DMS53 (cell line): Measurements from ENCODE around the gene RRP7A.
"Not testable (repeated sequence)": the region's sequence is repeated elsewhere in the genome, so short reads cannot be mapped to it uniquely, and the experiment has no call there.

ENCODE experiments used
- DNase-seq: peaks from one replicate; lab custom pipeline; 2025; lab: John Stamatoyannopoulos, UW

The RRP7A gene, protein sequence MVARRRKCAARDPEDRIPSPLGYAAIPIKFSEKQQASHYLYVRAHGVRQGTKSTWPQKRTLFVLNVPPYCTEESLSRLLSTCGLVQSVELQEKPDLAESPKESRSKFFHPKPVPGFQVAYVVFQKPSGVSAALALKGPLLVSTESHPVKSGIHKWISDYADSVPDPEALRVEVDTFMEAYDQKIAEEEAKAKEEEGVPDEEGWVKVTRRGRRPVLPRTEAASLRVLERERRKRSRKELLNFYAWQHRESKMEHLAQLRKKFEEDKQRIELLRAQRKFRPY

DNA sequence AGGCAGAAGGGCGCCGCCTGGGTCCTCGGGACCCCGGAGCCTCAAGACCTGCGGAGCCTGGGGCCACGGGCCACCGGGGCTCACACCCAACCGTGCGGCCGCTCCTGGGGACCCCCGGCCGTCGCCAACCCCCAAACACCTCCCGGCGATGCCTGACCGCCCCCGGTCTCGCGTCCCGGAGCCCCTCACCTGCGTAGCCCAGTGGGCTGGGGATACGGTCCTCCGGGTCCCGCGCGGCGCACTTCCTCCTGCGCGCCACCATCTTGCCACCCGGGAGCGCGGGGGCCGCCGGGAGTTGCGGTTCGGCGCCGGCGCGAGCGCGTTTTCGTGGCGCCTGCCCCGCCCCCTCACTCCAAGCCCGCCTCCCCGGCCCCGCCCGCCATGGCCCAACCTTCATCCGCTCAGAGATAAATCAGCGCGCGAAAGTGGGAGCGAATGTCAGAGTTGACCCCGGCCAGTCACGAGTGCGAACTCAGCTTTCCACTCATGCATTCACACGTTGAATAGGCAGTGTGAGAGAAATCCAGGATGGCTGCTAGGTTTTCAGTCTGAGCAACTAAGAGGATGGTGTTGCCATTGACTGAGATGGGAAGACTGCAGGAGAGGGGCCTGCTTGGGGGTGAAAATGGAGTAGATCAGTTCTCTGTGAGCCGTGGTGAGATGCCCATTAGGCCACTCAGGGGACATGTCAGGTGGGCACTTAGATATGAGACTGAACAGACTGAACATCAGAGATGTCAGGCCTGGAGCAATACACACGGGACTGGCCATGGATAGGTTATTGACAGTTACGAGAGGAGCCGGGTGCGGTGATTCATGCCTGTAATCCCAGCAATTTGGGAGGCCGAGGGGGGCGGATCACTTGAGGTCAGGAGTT lies at the start of gene RRP7A:
Gene RRP7A (minus strand): TSS at position 272 of the 877 bp plus-strand sequence. CDS start 10 bp downstream, at position 262.
- DNase-seq = peak; percentile 79

DNA sequence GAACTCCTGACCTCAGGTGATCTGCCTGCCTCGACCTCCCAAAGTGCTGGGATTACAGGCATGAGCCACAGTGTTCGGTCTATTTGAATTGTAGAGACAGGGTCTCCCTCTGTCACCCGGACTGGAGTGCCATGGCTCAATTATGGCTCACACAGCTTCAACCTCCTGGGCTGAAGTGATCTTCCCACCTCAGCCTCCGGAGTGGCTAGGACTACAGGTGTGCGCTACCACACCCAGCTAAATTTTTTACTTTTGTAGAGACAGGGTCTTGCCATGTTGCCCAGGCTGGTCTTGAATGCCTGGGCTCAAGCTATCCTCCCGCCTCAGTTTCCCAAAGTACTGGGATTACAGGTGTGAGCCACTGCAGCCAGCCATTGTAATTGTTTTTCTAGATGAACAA lies 48.4 kb upstream of the RRP7A start:
- not testable (repeated sequence) for DNase-seq

DNA sequence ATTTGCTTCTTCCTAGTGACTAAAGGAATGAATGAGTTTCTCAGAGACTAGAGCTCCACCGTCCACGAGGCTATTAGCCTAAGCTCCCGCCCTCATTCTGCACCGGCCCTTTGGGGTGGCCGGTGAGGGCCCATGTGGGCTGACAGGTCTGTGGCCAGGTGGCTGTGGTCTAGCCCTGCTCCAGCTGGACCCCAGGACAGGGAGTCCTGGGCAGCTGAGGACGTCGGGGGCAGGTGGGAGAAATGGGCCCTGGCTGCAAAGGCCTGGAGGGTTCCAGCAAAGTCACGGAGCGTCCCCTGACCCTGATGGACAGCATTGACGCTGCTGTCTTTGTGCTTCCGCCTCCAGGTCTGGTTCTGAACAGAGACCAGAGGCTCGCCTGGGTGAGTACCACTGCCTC lies 46.4 kb upstream of the RRP7A start:
- DNase-seq = no peak

DNA sequence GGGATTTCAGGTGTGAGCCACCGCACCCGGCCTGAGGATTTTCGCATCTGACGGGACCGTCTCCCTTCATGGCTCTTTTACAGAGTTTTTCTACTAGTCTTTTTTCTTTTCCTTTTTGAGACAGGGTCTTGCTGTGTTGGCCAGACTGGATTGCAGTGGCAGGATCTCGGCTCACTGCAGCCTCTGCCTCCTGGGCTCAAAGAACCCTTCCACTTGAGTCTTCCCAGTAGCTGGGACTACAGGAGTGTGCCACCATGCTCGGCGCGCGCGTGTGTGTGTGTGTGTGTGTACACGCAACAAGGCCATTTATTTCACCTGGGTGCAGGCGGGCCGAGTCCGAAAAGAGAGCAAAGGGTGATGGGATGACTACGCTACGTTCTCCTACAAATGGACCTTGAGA lies 45.1 kb upstream of the RRP7A start:
- DNase-seq = no peak

GRCh38 chr22:42563943-42564342 lies 44.3 kb upstream of the RRP7A start:
- DNase-seq = not testable (repeated sequence)

GRCh38 chr22:42562684-42563083 lies 43.1 kb upstream of the RRP7A start:
- DNase-seq = no peak

- no peak for DNase-seq
Measured at GRCh38 chr22:42562279-42562678, 42.7 kb upstream of the RRP7A start.

- DNase-seq = no peak
Measured at GRCh38 chr22:42561856-42562255, 42.3 kb upstream of the RRP7A start.

GRCh38 chr22:42560781-42561180 lies 41.2 kb upstream of the RRP7A start:
- peak; percentile 51 for DNase-seq

GRCh38 chr22:42560381-42560780 lies 40.8 kb upstream of the RRP7A start:
- DNase-seq = no peak

GRCh38 chr22:42553475-42554361 lies 34.1 kb upstream of the RRP7A start, which contains the start of gene SERHL2:
Gene SERHL2, plus strand, starts transcription at chr22:42553956. Its CDS starts 65 bp downstream, at chr22:42554021.
- peak; percentile 85 for DNase-seq

DNA sequence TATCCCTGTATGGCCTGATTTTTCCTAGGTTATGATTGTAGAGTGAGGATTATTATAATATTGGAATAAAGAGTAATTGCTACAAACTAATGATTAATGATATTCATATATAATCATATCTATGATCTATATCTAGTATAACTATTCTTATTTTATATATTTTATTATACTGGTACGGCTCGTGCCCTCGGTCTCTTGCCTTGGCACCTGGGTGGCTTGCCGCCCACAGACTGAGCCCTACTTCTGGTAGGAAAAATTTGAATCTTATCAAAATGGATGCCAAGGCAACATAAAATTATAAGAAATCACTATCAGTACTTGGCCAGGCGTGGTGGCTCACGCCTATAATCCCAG lies 32.7 kb upstream of the RRP7A start:
- not testable (repeated sequence) for DNase-seq

- DNase-seq = no peak
Measured at GRCh38 chr22:42549331-42550060, 29.9 kb upstream of the RRP7A start.

GRCh38 chr22:42548597-42549330 lies 29.2 kb upstream of the RRP7A start:
- DNase-seq = no peak

- DNase-seq = not testable (repeated sequence)
Measured at GRCh38 chr22:42548126-42548525, 28.5 kb upstream of the RRP7A start.

- DNase-seq = no peak
Measured at GRCh38 chr22:42547562-42547961, 28.0 kb upstream of the RRP7A start.

DNA sequence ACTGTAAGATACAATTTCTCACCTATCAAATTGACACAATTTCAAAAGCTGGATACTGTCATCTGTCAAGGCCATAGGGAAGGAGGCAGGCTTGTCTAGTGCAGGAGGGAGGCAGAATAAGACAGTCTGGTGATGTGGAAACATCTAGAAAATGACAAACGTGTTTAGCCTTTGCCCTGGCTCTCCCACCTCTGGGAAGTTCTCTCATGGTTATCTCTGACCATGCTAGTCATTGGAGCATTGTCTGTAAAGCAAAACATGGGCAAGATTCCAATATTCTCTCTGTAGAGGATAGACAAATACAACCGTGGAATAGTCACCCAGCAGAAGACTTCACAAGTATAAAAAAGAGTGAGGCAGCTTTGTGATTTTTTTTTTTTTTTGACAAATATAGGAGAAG lies 25.1 kb upstream of the RRP7A start:
- DNase-seq = peak; percentile 48

DNA sequence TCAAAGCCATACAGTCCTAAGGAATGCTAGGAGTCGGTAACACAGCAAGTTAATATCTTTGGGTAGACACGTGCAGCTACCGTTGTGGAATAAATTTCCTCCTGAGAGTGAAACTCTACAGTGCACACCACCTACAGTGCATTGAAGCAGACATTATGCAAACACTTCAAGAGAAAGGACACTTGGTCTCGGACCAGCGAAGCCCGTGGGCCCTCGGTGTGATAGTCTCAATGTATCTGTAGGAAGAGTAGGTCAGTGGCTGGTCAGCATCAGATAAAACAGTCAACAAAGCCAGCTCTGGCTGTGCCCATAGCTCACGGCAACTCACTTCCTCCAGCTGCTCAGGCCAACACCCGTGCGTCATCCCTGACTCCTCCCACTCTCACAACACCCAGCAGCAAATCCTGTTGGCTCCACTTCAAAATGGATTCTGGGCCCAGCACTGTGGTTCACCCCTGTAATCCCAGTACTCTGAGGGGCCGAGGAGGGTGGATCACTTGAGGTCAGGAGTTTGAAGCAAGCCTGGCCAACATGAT lies 19.7 kb upstream of the RRP7A start:
- DNase-seq = not testable (repeated sequence)

DNA sequence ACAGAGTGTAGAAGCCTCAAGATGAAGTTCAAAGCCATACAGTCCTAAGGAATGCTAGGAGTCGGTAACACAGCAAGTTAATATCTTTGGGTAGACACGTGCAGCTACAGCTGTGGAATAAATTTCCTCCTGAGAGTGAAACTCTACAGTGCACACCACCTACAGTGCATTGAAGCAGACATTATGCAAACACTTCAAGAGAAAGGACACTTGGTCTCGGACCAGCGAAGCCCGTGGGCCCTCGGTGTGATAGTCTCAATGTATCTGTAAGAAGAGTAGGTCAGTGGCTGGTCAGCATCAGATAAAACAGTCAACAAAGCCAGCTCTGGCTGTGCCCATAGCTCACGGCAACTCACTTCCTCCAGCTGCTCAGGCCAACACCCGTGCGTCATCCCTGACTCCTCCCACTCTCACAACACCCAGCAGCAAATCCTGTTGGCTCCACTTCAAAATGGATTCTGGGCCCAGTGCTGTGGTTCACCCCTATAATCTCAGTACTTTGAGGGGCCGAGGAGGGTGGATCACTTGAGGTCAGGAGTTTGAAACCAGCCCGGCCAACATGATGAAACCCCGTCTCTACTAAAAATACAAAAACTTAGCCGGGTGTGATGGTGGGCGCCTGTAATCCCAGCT lies 17.7 kb upstream of the RRP7A start:
- peak; percentile 31 for DNase-seq

- not testable (repeated sequence) for DNase-seq
Measured at GRCh38 chr22:42536634-42537033, 17.0 kb upstream of the RRP7A start.
